ENCODE data around the gene UQCC5.

- TF ChIP-seq CTCF (IDR thresholded peaks at IDR 0.05) (no peak), POLR2AphosphoS5 (IDR thresholded peaks at IDR 0.05; ENCODE audit: insufficient read depth in 1 of 2, low read depth in 1 of 2) (no peak), POLR2A (IDR thresholded peaks at IDR 0.05) (no peak)
Measured at GRCh38 chr3:52512727-52513126, 23.7 kb upstream of the UQCC5 start.
